UCSD-AML1 (cell line): Measurements from ENCODE around the gene TRPM3.

Source experiments
- DNase-seq: peaks from one replicate; lab custom pipeline; 2025; ENCODE audit not compliant: unreplicated experiment; lab: John Stamatoyannopoulos, UW

The TRPM3 gene

GRCh38 chr9:70590315-70590677, 531.1 kb downstream of the TRPM3 start:
- DNase-seq, result no peak

GRCh38 chr9:70589571-70590314, 531.7 kb downstream of the TRPM3 start:
- no peak for DNase-seq

- DNase-seq, result no peak
These were observed 532.4 kb downstream of the TRPM3 start for GRCh38 chr9:70588999-70589398.

GRCh38 chr9:70588381-70588780, 533.0 kb downstream of the TRPM3 start:
- DNase-seq, result no peak

GRCh38 chr9:70587201-70587600, 534.2 kb downstream of the TRPM3 start:
- DNase-seq, result no peak

- DNase-seq, result no peak
These were observed 534.9 kb downstream of the TRPM3 start for GRCh38 chr9:70586476-70586875.

GRCh38 chr9:70581955-70582350, 539.5 kb downstream of the TRPM3 start:
- DNase-seq, result no peak

- DNase-seq, result no peak
These were observed 540.0 kb downstream of the TRPM3 start for GRCh38 chr9:70581214-70581954.

GRCh38 chr9:70580606-70581195, 540.7 kb downstream of the TRPM3 start:
- no peak for DNase-seq

- no peak for DNase-seq
These were observed 541.7 kb downstream of the TRPM3 start for GRCh38 chr9:70579686-70580085.

- DNase-seq, result no peak
These were observed 542.7 kb downstream of the TRPM3 start for GRCh38 chr9:70578720-70579119.

- no peak for DNase-seq
These were observed 543.8 kb downstream of the TRPM3 start for GRCh38 chr9:70577671-70578070.

GRCh38 chr9:70576116-70576515, 545.3 kb downstream of the TRPM3 start:
- DNase-seq, result no peak

GRCh38 chr9:70574151-70574837, 547.1 kb downstream of the TRPM3 start:
- no peak for DNase-seq

- DNase-seq, result no peak
These were observed 548.1 kb downstream of the TRPM3 start for GRCh38 chr9:70573308-70573707.

- no peak for DNase-seq
These were observed 550.2 kb downstream of the TRPM3 start for GRCh38 chr9:70571258-70571657.

GRCh38 chr9:70569791-70570190, 551.6 kb downstream of the TRPM3 start:
- DNase-seq, result no peak

GRCh38 chr9:70569070-70569772, 552.2 kb downstream of the TRPM3 start:
- no peak for DNase-seq

GRCh38 chr9:70567511-70567910, 553.9 kb downstream of the TRPM3 start:
- DNase-seq, result no peak

GRCh38 chr9:70566751-70567150, 554.7 kb downstream of the TRPM3 start:
- no peak for DNase-seq

- no peak for DNase-seq
These were observed 555.4 kb downstream of the TRPM3 start for GRCh38 chr9:70566066-70566465.
